ENCODE results near the gene FAM241B. TPM values are rescaled to one million over a fixed set of nuclear protein-coding genes. Genes with fewer than 3 reads are reported as not detected.

Gene FAM241B
- total RNA-seq, 1 experiment from 2014 or later = 24.9 TPM

GRCh38 chr10:69633673-69634635 lies 3.9 kb downstream of the FAM241B start:
- Mint-ChIP-seq H3K27ac (ENCODE audit: unreplicated experiment) (no peak overlapping the region), H3K27me3 (ENCODE audit: insufficient read depth, unreplicated experiment) (no peaks in the 10 kb centered on the region), H3K9me3 (ENCODE audit: unreplicated experiment) (no peaks in the 10 kb centered on the region), H3K4me3 (ENCODE audit: unreplicated experiment) (no peak overlapping the region), H3K36me3 (ENCODE audit: insufficient read depth, unreplicated experiment) (peaks cover 15% of the 10 kb centered on the region), H3K4me1 (ENCODE audit: low read depth, unreplicated experiment) (no peaks in the 10 kb centered on the region)
- Histone ChIP-seq H3K9me3 (no peaks in the 10 kb centered on the region), H3K36me3 (ENCODE audit: control insufficient read depth, insufficient read depth, low read length) (peaks cover 3% of the 10 kb centered on the region; the same call in 1 of the 2 replicates), H3K4me3 (ENCODE audit: low read depth, low read length) (no peak overlapping the region), H3K27me3 (replicated peaks; ENCODE audit: control insufficient read depth, insufficient read depth, low read length) (no peaks in the 10 kb centered on the region), H3K4me1 (peaks cover 6% of the 10 kb centered on the region)
- no TSS peak for BruUV-seq (replicated peaks)
- CTCF ChIA-PET = interaction anchor here (0.5 to 5.5 kb wide), 4 partner anchors 118 to 1852 kb away, joined by 3 to 105 read pairs (median 22); no protein-coding TSS in a partner anchor
- DNase-seq = peak in 1 of 2 experiments; percentile 32
- TF ChIP-seq CTCF (IDR thresholded peaks at IDR 0.05; ENCODE audit: insufficient read depth in 1 of 2, low read depth in 1 of 2, low read length in 1 of 2, severe bottlenecking in 1 of 2, unreplicated experiment in 1 of 2) = no peak
- POLR2A ChIA-PET = interaction anchor here (1.5 kb wide), 1 partner anchor 118 kb away, joined by 3 read pairs; no protein-coding TSS in a partner anchor
- intact Hi-C loops (cut with micrococcal nuclease; ENCODE audit: unreplicated experiment) = no loop called here

- CTCF ChIA-PET = interaction anchor here (0.5 to 5.5 kb wide), 7 partner anchors 29 to 1851 kb away, joined by 3 to 105 read pairs (median 4); no protein-coding TSS in a partner anchor
- Mint-ChIP-seq H3K9me3 (ENCODE audit: unreplicated experiment) (no peaks in the 10 kb centered on the region), H3K36me3 (ENCODE audit: insufficient read depth, unreplicated experiment) (peaks cover 15% of the 10 kb centered on the region), H3K27me3 (ENCODE audit: insufficient read depth, unreplicated experiment) (no peaks in the 10 kb centered on the region), H3K27ac (ENCODE audit: unreplicated experiment) (no peak overlapping the region), H3K4me1 (ENCODE audit: low read depth, unreplicated experiment) (no peaks in the 10 kb centered on the region), H3K4me3 (ENCODE audit: unreplicated experiment) (no peak overlapping the region)
- Histone ChIP-seq H3K9me3 (no peaks in the 10 kb centered on the region), H3K36me3 (ENCODE audit: control insufficient read depth, insufficient read depth, low read length) (peaks cover 3% of the 10 kb centered on the region; the same call in 1 of the 2 replicates), H3K27me3 (replicated peaks; ENCODE audit: control insufficient read depth, insufficient read depth, low read length) (no peaks in the 10 kb centered on the region), H3K4me3 (ENCODE audit: low read depth, low read length) (no peak overlapping the region), H3K4me1 (peaks cover 6% of the 10 kb centered on the region)
- intact Hi-C loops (cut with micrococcal nuclease; ENCODE audit: unreplicated experiment) = loop anchor here (5.0 kb wide), 2 partner anchors 63 to 398 kb away; partner anchors contain the start of gene NEUROG3
- POLR2A ChIA-PET = interaction anchor here (1.5 kb wide), 1 partner anchor 119 kb away, joined by 3 read pairs; no protein-coding TSS in a partner anchor
- no peak for TF ChIP-seq CTCF (IDR thresholded peaks at IDR 0.05; ENCODE audit: insufficient read depth in 1 of 2, low read depth in 1 of 2, low read length in 1 of 2, severe bottlenecking in 1 of 2, unreplicated experiment in 1 of 2)
- BruUV-seq (replicated peaks) = no TSS peak
- peak in 1 of 2 experiments; percentile 31 for DNase-seq
Observed at GRCh38 chr10:69634759-69635425, 4.8 kb downstream of the FAM241B start.

All from Caco-2 (cell line).